Neural crest cell (in vitro differentiated cells): Measurements from ENCODE around the gene TMC1. TPM values are rescaled to one million over a fixed set of nuclear protein-coding genes. Genes with fewer than 3 reads are reported as not detected.

ENCODE experiments used
- DNase-seq: peaks from one replicate; pipeline ENCODE4 v3.0.0; 2021; ENCODE audit warnings: low read depth, mixed read lengths, low spot score
- H3K27ac Mint-ChIP-seq: one replicate; pipeline ENCODE4 v1.8.0; 2021; ENCODE audit warnings: mild to moderate bottlenecking, mixed read lengths; ENCODE audit not compliant: unreplicated experiment
- H3K27me3 Mint-ChIP-seq: 2 replicates; pipeline ENCODE4 v1.8.0; 2021; ENCODE audit warnings: low read depth, mild to moderate bottlenecking, mixed read lengths
- H3K36me3 Mint-ChIP-seq: 2 replicates; pipeline ENCODE4 v1.8.0; 2021; ENCODE audit warnings: low read depth, mild to moderate bottlenecking, mixed read lengths
- H3K4me1 Mint-ChIP-seq: 2 replicates; pipeline ENCODE4 v1.8.0; 2021; ENCODE audit warnings: mixed read lengths
- H3K4me3 Mint-ChIP-seq: one replicate; pipeline ENCODE4 v1.8.0; 2021; ENCODE audit warnings: mild to moderate bottlenecking, mixed read lengths
- H3K9me3 Mint-ChIP-seq: 2 replicates; pipeline ENCODE4 v1.8.0; 2021; ENCODE audit warnings: mixed read lengths
- total RNA-seq: library from RNA; stranded (reverse); gene quantifications from 2 replicates; pipeline ENCODE4 v1.2.1, GENCODE V29; 2021
- TF ChIP-seq, protein P1 (sequence below): fragments of 200-600 bp; sonication (generic); conservative IDR thresholded peaks from 2 replicates; pipeline ENCODE4 v1.5.0; 2021; ENCODE audit warnings: antibody characterized with exemption, mild to moderate bottlenecking

Gene TMC1
- total RNA-seq, 1 donor from 2014 or later = 0.33 TPM

DNA sequence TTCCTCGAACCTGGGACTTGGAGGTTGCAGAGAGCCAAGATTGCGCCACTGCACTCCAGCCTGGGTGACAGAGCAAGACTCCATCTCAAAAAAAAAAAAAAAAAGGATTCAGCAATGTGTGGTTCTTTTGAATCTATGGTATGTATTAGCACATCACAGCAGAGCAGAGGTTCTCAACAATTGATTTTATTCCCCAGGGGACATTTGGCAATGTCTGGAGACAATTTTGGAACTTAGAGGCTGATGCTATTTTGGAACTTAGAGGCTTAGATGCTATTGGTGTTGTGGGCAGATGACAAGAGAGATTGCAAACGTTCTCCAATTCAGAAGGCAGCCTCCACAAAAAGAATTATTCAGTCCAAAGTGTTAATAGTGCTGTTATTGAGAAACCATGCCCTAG is 115.2 kb downstream of the TMC1 start:
- Mint-ChIP-seq H3K4me3 (no peak overlapping the region), H3K4me1 (no peaks in the 10 kb centered on the region), H3K9me3 (peaks cover 13% of the 10 kb centered on the region), H3K36me3 (peaks cover 12% of the 10 kb centered on the region), H3K27ac (no peak overlapping the region), H3K27me3 (no peaks in the 10 kb centered on the region)
- no peak for DNase-seq
- TF ChIP-seq, protein P1, sequence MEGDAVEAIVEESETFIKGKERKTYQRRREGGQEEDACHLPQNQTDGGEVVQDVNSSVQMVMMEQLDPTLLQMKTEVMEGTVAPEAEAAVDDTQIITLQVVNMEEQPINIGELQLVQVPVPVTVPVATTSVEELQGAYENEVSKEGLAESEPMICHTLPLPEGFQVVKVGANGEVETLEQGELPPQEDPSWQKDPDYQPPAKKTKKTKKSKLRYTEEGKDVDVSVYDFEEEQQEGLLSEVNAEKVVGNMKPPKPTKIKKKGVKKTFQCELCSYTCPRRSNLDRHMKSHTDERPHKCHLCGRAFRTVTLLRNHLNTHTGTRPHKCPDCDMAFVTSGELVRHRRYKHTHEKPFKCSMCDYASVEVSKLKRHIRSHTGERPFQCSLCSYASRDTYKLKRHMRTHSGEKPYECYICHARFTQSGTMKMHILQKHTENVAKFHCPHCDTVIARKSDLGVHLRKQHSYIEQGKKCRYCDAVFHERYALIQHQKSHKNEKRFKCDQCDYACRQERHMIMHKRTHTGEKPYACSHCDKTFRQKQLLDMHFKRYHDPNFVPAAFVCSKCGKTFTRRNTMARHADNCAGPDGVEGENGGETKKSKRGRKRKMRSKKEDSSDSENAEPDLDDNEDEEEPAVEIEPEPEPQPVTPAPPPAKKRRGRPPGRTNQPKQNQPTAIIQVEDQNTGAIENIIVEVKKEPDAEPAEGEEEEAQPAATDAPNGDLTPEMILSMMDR = no peak

DNA sequence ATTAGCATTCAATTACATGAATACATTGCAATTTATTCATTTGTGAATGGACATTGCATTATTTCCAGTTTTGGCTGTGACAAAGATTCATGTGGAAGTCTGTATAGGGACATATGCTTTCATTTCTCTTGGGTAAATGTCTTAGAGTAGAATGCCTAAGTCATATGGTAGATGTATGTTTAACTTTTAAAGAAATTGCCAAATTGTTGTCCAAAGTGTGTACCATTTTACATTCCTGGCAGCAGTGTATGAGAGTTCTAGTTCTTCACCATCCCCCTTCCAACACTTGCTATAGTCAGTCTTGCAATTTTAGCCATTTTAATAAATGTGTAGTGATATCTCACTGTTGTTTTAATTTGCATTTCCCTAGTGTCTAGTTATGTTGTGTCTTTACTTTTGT is 122.2 kb downstream of the TMC1 start:
- Mint-ChIP-seq H3K4me1 (peaks cover 12% of the 10 kb centered on the region), H3K36me3 (no peaks in the 10 kb centered on the region)

DNA sequence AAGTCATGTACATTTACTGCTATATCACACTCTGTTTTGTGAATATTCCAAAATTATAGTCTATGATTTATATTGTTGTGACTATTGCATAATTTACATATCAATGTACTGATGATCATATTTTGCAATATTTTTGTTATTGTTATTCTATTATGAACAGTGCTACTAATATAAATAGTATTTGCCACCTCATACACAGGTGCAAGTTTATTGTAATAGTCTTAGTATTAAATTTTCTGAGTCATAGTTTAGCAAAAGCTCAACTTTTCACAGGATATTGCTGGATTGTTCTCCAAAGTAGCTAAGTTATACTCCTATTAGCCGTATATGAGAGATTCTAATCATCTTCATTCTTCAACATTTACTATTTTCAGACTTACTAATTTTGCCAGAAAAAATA is 124.7 kb downstream of the TMC1 start:
- Mint-ChIP-seq H3K4me3 (no peak overlapping the region), H3K36me3 (no peaks in the 10 kb centered on the region), H3K4me1 (peaks cover 25% of the 10 kb centered on the region), H3K27ac (no peak overlapping the region), H3K9me3 (no peaks in the 10 kb centered on the region), H3K27me3 (no peaks in the 10 kb centered on the region)
- DNase-seq = no peak
- TF ChIP-seq, protein P1 = no peak

More for the DNA sequence above, 122.2 kb downstream of the TMC1 start:
- Mint-ChIP-seq H3K27ac (no peak overlapping the region), H3K4me3 (no peak overlapping the region), H3K27me3 (no peaks in the 10 kb centered on the region), H3K9me3 (no peaks in the 10 kb centered on the region)
- DNase-seq = no peak
- TF ChIP-seq, protein P1 = no peak

DNA sequence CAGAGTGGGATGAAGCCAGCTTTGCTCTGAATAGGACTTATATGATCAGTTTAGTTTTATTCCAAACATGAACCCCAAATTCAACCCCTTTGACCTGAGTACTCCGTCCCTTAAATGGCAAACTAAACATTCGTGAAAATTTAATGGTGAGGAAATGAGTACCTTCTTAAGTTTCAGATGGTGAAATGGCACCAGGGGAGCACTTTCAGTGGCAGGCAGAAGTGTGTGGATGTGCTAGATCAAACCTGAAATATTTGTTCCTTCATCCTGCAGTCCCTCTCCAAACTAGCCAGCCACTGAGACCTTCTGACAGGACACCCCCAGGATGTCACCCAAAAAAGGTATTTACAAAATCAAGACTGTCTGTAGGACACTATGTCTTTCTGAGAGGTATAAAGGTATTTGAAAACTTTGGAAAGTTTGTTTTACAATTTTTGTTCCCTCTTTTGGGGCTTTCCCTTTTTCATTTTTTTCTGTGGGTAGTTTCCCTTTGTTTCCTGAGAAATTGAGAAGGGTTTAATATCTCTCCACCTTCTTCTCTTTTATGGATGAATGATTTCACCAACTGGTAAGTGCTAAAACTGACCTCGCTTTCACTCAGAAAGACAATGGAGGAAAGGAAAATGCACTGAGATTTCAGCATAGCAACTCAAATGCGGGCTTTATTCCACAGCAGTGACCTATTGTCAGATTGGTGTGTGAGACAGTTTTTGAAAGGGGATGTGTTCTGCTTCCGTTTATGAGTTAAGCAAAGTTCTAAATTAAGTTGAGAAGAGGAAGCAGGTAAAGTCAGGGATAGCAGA is 127.1 kb downstream of the TMC1 start:
- Mint-ChIP-seq H3K27me3 (no peaks in the 10 kb centered on the region), H3K4me1 (peaks cover 25% of the 10 kb centered on the region), H3K36me3 (no peaks in the 10 kb centered on the region), H3K27ac (peak overlapping the region; percentile 85), H3K9me3 (no peaks in the 10 kb centered on the region), H3K4me3 (no peak overlapping the region)
- TF ChIP-seq, protein P1 = no peak
- DNase-seq = no peak

DNA sequence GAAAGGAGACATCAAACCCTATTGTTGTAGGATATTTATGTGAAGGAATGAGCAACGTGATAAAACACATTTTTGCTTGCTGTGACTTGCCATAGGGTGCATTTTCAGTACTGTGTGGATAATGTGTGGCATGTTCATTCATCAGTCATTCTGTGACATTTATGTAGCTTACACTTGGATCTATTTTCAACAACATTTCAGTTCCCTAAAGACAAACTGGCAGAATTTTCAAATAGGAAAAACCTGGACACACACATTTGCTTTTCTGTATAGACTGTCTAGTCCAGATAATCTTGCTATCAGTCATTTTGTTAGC is 127.7 kb downstream of the TMC1 start:
- peaks cover 25% of the 10 kb centered on the region for H3K4me1 Mint-ChIP-seq
- H3K4me3 Mint-ChIP-seq = no peak overlapping the region
- H3K9me3 Mint-ChIP-seq = no peaks in the 10 kb centered on the region
- H3K27me3 Mint-ChIP-seq = no peaks in the 10 kb centered on the region
- H3K36me3 Mint-ChIP-seq = no peaks in the 10 kb centered on the region
- H3K27ac Mint-ChIP-seq = peak overlapping the region; percentile 85
- DNase-seq = no peak
- TF ChIP-seq, protein P1 = no peak
